ENCODE results near the gene UAP1.

Gene UAP1

DNA sequence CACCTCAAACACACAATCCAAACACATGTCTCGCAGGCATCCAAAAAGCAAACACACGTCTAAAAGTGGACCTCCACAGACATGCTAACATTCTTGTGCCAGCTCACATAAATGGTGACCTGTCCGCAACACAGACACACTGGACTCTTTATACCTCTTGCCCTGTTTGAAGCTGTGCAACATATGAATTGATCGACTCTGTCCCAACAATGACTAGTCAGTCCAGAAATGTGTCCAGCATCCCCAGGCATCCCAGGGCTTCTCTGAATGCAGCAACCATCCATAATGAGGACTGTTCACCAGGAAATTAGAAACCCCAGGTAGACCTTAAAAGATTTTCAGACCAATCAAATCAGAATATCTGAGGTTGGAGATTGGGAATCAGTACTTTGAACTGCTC lies 73.9 kb downstream of the UAP1 start:
- H3K4me3 ChIP-seq (ENCODE audit: low read length): no peak overlapping the region
- no peak for DNase-seq (ENCODE audit: low read depth, low spot score)

DNA sequence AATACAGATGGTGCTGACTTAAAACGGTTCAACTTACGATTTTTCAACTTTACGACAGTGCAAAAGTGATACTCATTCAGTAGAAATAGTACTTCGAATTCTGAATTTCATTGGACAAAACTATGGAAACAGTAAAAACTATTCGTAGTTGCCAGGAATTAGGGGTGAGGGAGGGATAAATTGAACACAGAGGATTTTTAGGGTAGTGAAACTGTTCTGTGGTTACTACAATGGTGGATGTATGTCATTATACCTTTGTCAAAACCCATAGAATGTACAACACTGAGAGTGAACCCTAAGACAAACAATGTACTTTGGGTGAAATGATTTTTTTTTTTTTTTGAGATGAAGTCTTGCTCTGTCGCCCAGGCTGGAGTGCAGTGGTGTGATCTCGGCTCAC lies 78.2 kb downstream of the UAP1 start:
- DNase-seq (ENCODE audit: low read depth, low spot score): no peak
- no peak overlapping the region for H3K4me3 ChIP-seq (ENCODE audit: low read length)

DNA sequence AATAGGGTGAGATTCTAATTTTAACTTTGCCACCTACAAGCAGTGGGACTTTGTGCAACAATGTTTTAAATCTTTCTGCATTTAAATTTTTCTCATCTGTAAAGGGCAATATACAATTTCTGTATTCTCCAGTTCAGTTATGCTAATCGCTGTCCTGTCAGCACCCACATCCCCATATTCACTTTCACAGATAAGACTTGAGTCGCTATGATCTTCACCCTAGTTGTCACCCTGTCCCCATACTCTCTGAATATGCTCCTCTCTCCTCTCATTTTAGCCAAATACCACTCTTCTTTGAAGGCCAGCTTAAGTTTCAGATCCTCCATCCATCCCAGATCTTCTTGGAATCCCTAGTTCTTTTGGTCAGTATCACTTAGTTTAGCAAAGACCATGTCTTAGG lies 79.6 kb downstream of the UAP1 start:
- DNase-seq (ENCODE audit: low read depth, low spot score): no peak
- no peak overlapping the region for H3K4me3 ChIP-seq (ENCODE audit: low read length)

DNA sequence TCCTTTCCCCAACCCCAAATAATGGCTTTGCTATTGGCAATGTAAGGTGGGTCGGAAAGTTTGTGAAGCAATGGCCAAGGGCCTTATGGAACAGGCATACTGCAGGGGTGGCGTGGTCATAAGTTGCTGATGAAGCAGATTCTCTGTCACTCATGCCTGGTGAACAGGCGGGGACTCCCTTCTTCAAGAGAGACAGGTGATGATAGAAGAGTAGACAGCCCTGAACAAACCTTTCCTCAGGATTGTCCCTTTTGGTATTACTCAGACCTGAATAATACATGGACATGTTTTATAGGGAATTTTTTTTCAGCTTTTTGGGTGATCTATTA lies 83.4 kb downstream of the UAP1 start:
- no peak for DNase-seq (ENCODE audit: low read depth, low spot score)
- no peak overlapping the region for H3K4me3 ChIP-seq (ENCODE audit: low read length)

DNA sequence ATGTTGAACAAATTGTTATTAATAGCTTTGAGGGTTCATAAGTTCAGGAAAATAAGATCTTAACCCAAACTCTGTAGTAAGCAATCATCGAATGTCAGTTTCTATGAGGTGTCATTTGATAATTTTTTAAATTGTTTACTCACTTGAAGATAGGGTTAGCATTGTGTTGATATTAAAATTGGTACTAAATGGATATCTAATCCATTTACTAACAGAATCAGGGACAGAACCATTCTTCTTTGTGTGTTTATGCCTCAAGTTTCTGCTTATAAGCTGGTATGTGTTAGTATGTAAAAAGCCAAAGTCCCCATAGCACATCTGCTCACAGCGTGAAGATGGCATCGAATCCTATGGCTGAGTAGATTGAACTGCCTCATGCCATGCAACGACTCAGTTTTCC lies 84.1 kb downstream of the UAP1 start:
- no peak for DNase-seq (ENCODE audit: low read depth, low spot score)
- no peak overlapping the region for H3K4me3 ChIP-seq (ENCODE audit: low read length)

DNA sequence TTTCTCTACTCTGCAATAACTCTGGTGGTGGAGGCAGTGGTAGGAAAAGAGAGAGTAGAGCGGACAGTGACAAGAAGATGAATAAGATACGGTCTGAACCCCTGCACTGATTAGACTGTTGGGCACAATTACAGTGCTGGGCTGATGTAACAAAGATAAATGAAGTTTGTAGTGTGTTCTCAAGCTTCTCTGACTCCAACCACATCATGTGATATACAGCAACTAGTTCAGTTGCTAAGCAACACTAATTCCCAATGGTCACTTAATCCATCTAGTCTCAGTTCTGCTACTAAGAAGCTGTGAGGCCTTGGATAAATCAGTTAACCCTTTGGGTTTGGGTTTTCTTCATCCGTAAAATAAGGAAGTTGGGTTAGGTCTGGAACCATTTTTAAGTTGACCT lies 88.1 kb downstream of the UAP1 start:
- no peak for DNase-seq (ENCODE audit: low read depth, low spot score)
- no peak overlapping the region for H3K4me3 ChIP-seq (ENCODE audit: low read length)

Measured in Jurkat, Clone E6-1 (cell line).